ENCODE measurements around the gene FAM199X.

DNA sequence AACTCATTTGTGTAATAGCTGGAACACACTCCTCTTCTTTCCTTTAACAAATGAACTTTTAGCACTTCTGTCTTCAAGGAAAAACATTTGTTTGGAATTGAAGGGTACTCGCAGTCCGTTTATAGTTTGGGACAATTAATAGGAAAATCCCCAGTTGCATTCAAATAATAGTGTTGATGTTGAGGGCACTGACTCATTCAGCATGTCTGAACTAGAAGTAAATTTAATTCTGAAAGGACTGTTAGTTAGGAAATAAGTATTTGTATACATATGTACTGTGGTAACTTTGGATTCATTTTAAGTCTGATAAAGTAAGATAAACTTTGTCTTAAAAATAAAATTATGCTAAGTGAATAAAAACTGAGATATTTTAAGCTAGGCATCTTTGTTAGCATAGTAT lies 27.2 kb downstream of the FAM199X start:
- TF ChIP-seq EZH2phosphoT487 (IDR thresholded peaks at IDR 0.05; ENCODE audit: insufficient read depth, low read depth) (no peak), EZH2 (IDR thresholded peaks at IDR 0.05; ENCODE audit: insufficient read depth, poor library complexity, severe bottlenecking) (no peak)
